B cell (primary cell): ENCODE results near the gene TNFAIP8L1.

ENCODE experiments used
- EZH2 ChIP-seq: IDR thresholded peaks from 2 replicates; pipeline ENCODE4 v1.6.1; 2012; ENCODE audit warnings: borderline replicate concordance, low read depth, mild to moderate bottlenecking, moderate library complexity, low read length; ENCODE audit not compliant: insufficient read depth, poor library complexity, severe bottlenecking
- TF ChIP-seq, protein P1 (sequence below): fragments of 200-600 bp; IDR thresholded peaks from one replicate; pipeline ENCODE4 v1.8.0; 2022; ENCODE audit warnings: antibody characterized with exemption, mild to moderate bottlenecking

- TF ChIP-seq, protein P1, sequence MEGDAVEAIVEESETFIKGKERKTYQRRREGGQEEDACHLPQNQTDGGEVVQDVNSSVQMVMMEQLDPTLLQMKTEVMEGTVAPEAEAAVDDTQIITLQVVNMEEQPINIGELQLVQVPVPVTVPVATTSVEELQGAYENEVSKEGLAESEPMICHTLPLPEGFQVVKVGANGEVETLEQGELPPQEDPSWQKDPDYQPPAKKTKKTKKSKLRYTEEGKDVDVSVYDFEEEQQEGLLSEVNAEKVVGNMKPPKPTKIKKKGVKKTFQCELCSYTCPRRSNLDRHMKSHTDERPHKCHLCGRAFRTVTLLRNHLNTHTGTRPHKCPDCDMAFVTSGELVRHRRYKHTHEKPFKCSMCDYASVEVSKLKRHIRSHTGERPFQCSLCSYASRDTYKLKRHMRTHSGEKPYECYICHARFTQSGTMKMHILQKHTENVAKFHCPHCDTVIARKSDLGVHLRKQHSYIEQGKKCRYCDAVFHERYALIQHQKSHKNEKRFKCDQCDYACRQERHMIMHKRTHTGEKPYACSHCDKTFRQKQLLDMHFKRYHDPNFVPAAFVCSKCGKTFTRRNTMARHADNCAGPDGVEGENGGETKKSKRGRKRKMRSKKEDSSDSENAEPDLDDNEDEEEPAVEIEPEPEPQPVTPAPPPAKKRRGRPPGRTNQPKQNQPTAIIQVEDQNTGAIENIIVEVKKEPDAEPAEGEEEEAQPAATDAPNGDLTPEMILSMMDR, result no peak
- TF ChIP-seq EZH2, result no peak
Measured at GRCh38 chr19:4692251-4693077, 53.1 kb downstream of the TNFAIP8L1 start.
